NOMO-1 treated with DMSO at 0.1 percent for 48 hours (cell line): ENCODE results near the gene FNDC3B.
A peak's percentile ranks its signal among the peaks of the same experiment; 100 is the strongest.

Experiments
- DNase-seq: peaks from one replicate; lab custom pipeline; 2025; ENCODE audit not compliant: unreplicated experiment; lab: John Stamatoyannopoulos, UW

The FNDC3B gene

GRCh38 chr3:172147113-172147818, 107.9 kb downstream of the FNDC3B start:
- no peak for DNase-seq

GRCh38 chr3:172148241-172148640, 108.9 kb downstream of the FNDC3B start:
- peak; percentile 37 for DNase-seq

GRCh38 chr3:172148702-172149565, 109.6 kb downstream of the FNDC3B start:
- DNase-seq: peak; percentile 36

GRCh38 chr3:172150268-172150667, 110.9 kb downstream of the FNDC3B start:
- DNase-seq: no peak

GRCh38 chr3:172150913-172151650, 111.7 kb downstream of the FNDC3B start:
- DNase-seq: no peak

GRCh38 chr3:172151651-172152649, 112.6 kb downstream of the FNDC3B start:
- DNase-seq: no peak

- no peak for DNase-seq
Observed at GRCh38 chr3:172152874-172153273, 113.5 kb downstream of the FNDC3B start.

- DNase-seq: peak; percentile 70
Observed at GRCh38 chr3:172153335-172153861, 114.0 kb downstream of the FNDC3B start.

- DNase-seq: no peak
Observed at GRCh38 chr3:172154768-172155664, 115.6 kb downstream of the FNDC3B start.

GRCh38 chr3:172155897-172156585, 116.7 kb downstream of the FNDC3B start:
- DNase-seq: no peak

- no peak for DNase-seq
Observed at GRCh38 chr3:172156586-172156955, 117.2 kb downstream of the FNDC3B start.

- DNase-seq: no peak
Observed at GRCh38 chr3:172157564-172158258, 118.3 kb downstream of the FNDC3B start.

- DNase-seq: no peak
Observed at GRCh38 chr3:172158741-172159140, 119.4 kb downstream of the FNDC3B start.

GRCh38 chr3:172159376-172159775, 120.0 kb downstream of the FNDC3B start:
- no peak for DNase-seq

GRCh38 chr3:172159962-172160538, 120.7 kb downstream of the FNDC3B start:
- DNase-seq: peak; percentile 90

GRCh38 chr3:172161133-172161789, 121.9 kb downstream of the FNDC3B start:
- DNase-seq: no peak

- no peak for DNase-seq
Observed at GRCh38 chr3:172161959-172162358, 122.6 kb downstream of the FNDC3B start.
